HCT116 (cell line): ENCODE data around the gene TOX3. TPM values are rescaled to one million over a fixed set of nuclear protein-coding genes. Genes with fewer than 3 reads are reported as not detected.
A peak's percentile ranks its signal among the peaks of the same experiment; 100 is the strongest.

Source experiments
- ATAC-seq: fragments of 200-7000 bp; cut with Tn5 transposase; 2 replicates; pipeline ENCODE4 v1.9.1; 2020; ENCODE audit warnings: mild to moderate bottlenecking, moderate library complexity
- Bru-seq: library from RNA; stranded (reverse); fragments of 400-500 nt; gene quantifications from one replicate; lab custom pipeline; 2021; lab: Mats Ljungman, UMichigan
- BruChase-seq, 2 experiments: library from RNA; stranded (reverse); fragments of 400-500 nt; gene quantifications; one replicate each; lab custom pipeline; 2021; lab: Mats Ljungman, UMichigan
- BruUV-seq: library from RNA; stranded (reverse); fragments of 400-500 nt; replicated peaks from 2 replicates; lab custom pipeline; 2021; lab: Mats Ljungman, UMichigan
- CTCF ChIA-PET: fragments of 300-600 bp; sonication (Branson Sonifier 250); formaldehyde crosslinking; loops from one replicate; lab custom pipeline; 2021; ENCODE audit warnings: antibody characterized with exemption; lab: Charles Lee
- POLR2A ChIA-PET: fragments of 300-600, 350-600 bp; sonication (Branson Sonifier 250); formaldehyde crosslinking; loops from one replicate; lab custom pipeline; 2021; ENCODE audit warnings: antibody characterized with exemption; lab: Charles Lee
- RAD21 ChIA-PET, 2 experiments: fragments of 300-600 bp; sonication (Branson Sonifier 250); formaldehyde crosslinking; loops; one replicate each; lab custom pipeline; 2023; ENCODE audit warnings: low total read pairs in 2 of 2; ENCODE audit not compliant: uncharacterized antibody in 2 of 2, unreplicated experiment in 2 of 2, low non-redundant PET in 1 of 2; lab: Charles Lee
- DNase-seq: peaks from one replicate; pipeline ENCODE4 v3.0.0-alpha.2; 2010; ENCODE audit warnings: low read depth, low spot score
- H2AFZ ChIP-seq: fragments of 200-600 bp; shearing (Covaris generic), sonication (generic); 2 replicates; pipeline ENCODE4 v1.6.1; 2017; ENCODE audit warnings: low read depth, mixed run types, mixed read lengths, antibody characterized with exemption, low read length; ENCODE audit not compliant: poor library complexity, severe bottlenecking
- H3K27ac ChIP-seq: 2 replicates; pipeline ENCODE4 v1.5.1; 2012; ENCODE audit warnings: low read depth, low read length
- H3K27me3 ChIP-seq: fragments of 200-600 bp; sonication (generic); 2 replicates; pipeline ENCODE4 v1.6.1; 2016; ENCODE audit warnings: mixed run types, low read length, mixed read lengths; ENCODE audit not compliant: insufficient read depth
- H3K36me3 ChIP-seq, 2 experiments: fragments of 200-500 bp in 1 of 2; fragments of 200-600 bp in 1 of 2; sonication (Bioruptor generic) in 1 of 2; sonication (generic) in 1 of 2; 2 replicates each; pipeline versions ENCODE4 v1.5.1 to v1.6.1; 2014 to 2016; ENCODE audit warnings: low read length in 2 of 2, inconsistent platforms in 1 of 2, mixed read lengths in 1 of 2, mixed run types in 1 of 2; ENCODE audit not compliant: insufficient read depth in 2 of 2, control insufficient read depth in 1 of 2
- H3K4me1 ChIP-seq, 2 experiments: fragments of 200-600 bp in 1 of 2; sonication (generic) in 1 of 2; 2 replicates each; pipeline versions ENCODE4 v1.5.1 to v1.6.1; 2012 to 2017; ENCODE audit warnings: low read length in 2 of 2, inconsistent platforms in 1 of 2, mild to moderate bottlenecking in 1 of 2, mixed read lengths in 1 of 2, mixed run types in 1 of 2, moderate library complexity in 1 of 2; ENCODE audit not compliant: insufficient read depth in 2 of 2, control insufficient read depth in 1 of 2
- H3K4me2 ChIP-seq: fragments of 200-600 bp; sonication (generic); 2 replicates; pipeline ENCODE4 v1.6.1; 2017; ENCODE audit warnings: mixed run types, low read length, mixed read lengths
- H3K4me3 ChIP-seq, 2 experiments: fragments of 200-600 bp in 1 of 2; sonication (generic) in 1 of 2; replicated peaks in 1 of 2; 2 replicates each; pipeline ENCODE4 v1.5.1; 2011 to 2016; ENCODE audit warnings: low read length in 2 of 2, control low read depth in 1 of 2, low read depth in 1 of 2, mild to moderate bottlenecking in 1 of 2, mixed read lengths in 1 of 2, mixed run types in 1 of 2
- H3K79me2 ChIP-seq: fragments of 200-600 bp; sonication (generic); 2 replicates; pipeline ENCODE4 v1.6.1; 2017; ENCODE audit warnings: mild to moderate bottlenecking, mixed run types, low read length, moderate library complexity, mixed read lengths; ENCODE audit not compliant: insufficient read depth
- H3K9ac ChIP-seq: fragments of 200-600 bp; sonication (generic); 2 replicates; pipeline ENCODE4 v1.6.1; 2016; ENCODE audit warnings: low read length, mixed read lengths
- H3K9me2 ChIP-seq: fragments of 200-600 bp; sonication (generic), shearing (Covaris generic); 2 replicates; pipeline ENCODE4 v1.6.1; 2017; ENCODE audit warnings: mixed run types, mild to moderate bottlenecking, moderate library complexity; ENCODE audit not compliant: insufficient read depth
- H3K9me3 ChIP-seq, 2 experiments: fragments of 200-500 bp in 1 of 2; fragments of 200-600 bp in 1 of 2; sonication (Bioruptor generic) in 1 of 2; sonication (generic) in 1 of 2; 2 replicates each; pipeline ENCODE4 v1.6.1; 2014 to 2017; ENCODE audit warnings: low read length in 2 of 2, mixed read lengths in 2 of 2, inconsistent platforms in 1 of 2, low read depth in 1 of 2, mild to moderate bottlenecking in 1 of 2, mixed run types in 1 of 2, moderate library complexity in 1 of 2; ENCODE audit not compliant: control insufficient read depth in 1 of 2, insufficient read depth in 1 of 2
- H4K20me1 ChIP-seq: fragments of 200-600 bp; sonication (generic), shearing (Covaris generic); 2 replicates; pipeline ENCODE4 v1.6.1; 2017; ENCODE audit warnings: mixed run types, mild to moderate bottlenecking, moderate library complexity; ENCODE audit not compliant: insufficient read depth
- ATF3 ChIP-seq: IDR thresholded peaks from 2 replicates; pipeline ENCODE4 v1.6.1; 2012
- CEBPB ChIP-seq: IDR thresholded peaks from 2 replicates; pipeline ENCODE4 v1.6.1; 2012; ENCODE audit warnings: low read depth
- ELF1 ChIP-seq: IDR thresholded peaks from 2 replicates; pipeline ENCODE4 v1.6.1; 2012; ENCODE audit warnings: low read depth, borderline replicate concordance
- EZH2 ChIP-seq: fragments of 200-600 bp; sonication (generic); IDR thresholded peaks from 2 replicates; pipeline ENCODE4 v1.6.1; 2017; ENCODE audit warnings: antibody characterized with exemption, mixed run types
- POLR2A ChIP-seq: IDR thresholded peaks from 2 replicates; pipeline ENCODE4 v1.7.0; 2011; ENCODE audit warnings: borderline replicate concordance; ENCODE audit not compliant: insufficient read depth, insufficient read length; ENCODE audit errors: extremely low read depth
- SP1 ChIP-seq: IDR thresholded peaks from 2 replicates; pipeline ENCODE4 v1.6.1; 2012; ENCODE audit warnings: low read depth
- SRF ChIP-seq: IDR thresholded peaks from 2 replicates; pipeline ENCODE4 v1.6.1; 2012; ENCODE audit warnings: low read depth
- YY1 ChIP-seq: IDR thresholded peaks from 2 replicates; pipeline ENCODE4 v1.6.1; 2011; ENCODE audit warnings: low read length, low read depth, moderate library complexity, mild to moderate bottlenecking; ENCODE audit not compliant: insufficient replicate concordance; ENCODE audit errors: extremely low read depth
- ZNF274 ChIP-seq: fragments of 200-500 bp; sonication (Bioruptor generic); IDR thresholded peaks from 2 replicates; pipeline ENCODE4 v1.6.1; 2014; ENCODE audit warnings: mild to moderate bottlenecking, low read depth, low read length, inconsistent platforms
- intact Hi-C: fragments of 100-400 bp; cut with micrococcal nuclease; formaldehyde crosslinking; loops from 2 replicates; pipeline ENCODE4 v1.10.0; 2022
- long read RNA-seq: library from polyadenylated mRNA; unstranded; transcript quantifications from one replicate; pipeline ENCODE4 v2.0.0, GENCODE V29; 2021; ENCODE audit not compliant: unreplicated experiment
- polyA plus RNA-seq: library from polyadenylated mRNA; unstranded; fragments of >200 nt; gene quantifications from 2 replicates; pipeline ENCODE4 v1.2.1, GENCODE V29; 2012; ENCODE audit warnings: missing spikeins
- total RNA-seq: library from RNA; stranded (reverse); gene quantifications from one replicate; pipeline ENCODE4 v1.2.1, GENCODE V29; 2021; ENCODE audit not compliant: unreplicated experiment
- TF ChIP-seq, protein P1 (sequence below): IDR thresholded peaks from 2 replicates; pipeline ENCODE4 v1.6.1; 2012
- TF ChIP-seq, protein P2 (sequence below): IDR thresholded peaks from 2 replicates; pipeline ENCODE4 v1.6.1; 2011; ENCODE audit warnings: mild to moderate bottlenecking, low read length, moderate library complexity; ENCODE audit not compliant: insufficient replicate concordance; ENCODE audit errors: extremely low read depth

Gene TOX3
- total RNA-seq, result not detected
- polyA plus RNA-seq, result not detected in 2 replicates
- Bru-seq, nascent RNA, result percentile 6 among the genes with signal in this experiment
- BruChase-seq, experiment 1, labeled RNA remaining after a 6-hour chase, result percentile 3 among the genes with signal in this experiment
- BruChase-seq, experiment 2, labeled RNA remaining after a 2-hour chase, result percentile 5 among the genes with signal in this experiment
- long read RNA-seq, result 0 reads

- H3K4me1 ChIP-seq, result no peaks in the 10 kb centered on the region
- H3K4me2 ChIP-seq, result no peak within 1 kb of the TSS
- H3K79me2 ChIP-seq, result no peaks in the 10 kb centered on the region
- ChIA-PET POLR2A (no interaction called here), CTCF (no interaction called here), RAD21 (no interaction called here)
- ATAC-seq, result no peak
- no peak within 1 kb of the TSS for H2AFZ ChIP-seq
- no peak within 1 kb of the TSS for H3K9ac ChIP-seq
- no peaks in the 10 kb centered on the region for H4K20me1 ChIP-seq
- BruUV-seq, result no TSS peak
- H3K36me3 ChIP-seq, result no peaks in the 10 kb centered on the region
- no peak for TF ChIP-seq CEBPB
- TF ChIP-seq SRF, result no peak
- no peak for TF ChIP-seq ZNF274
- no peaks in the 10 kb centered on the region for H3K9me2 ChIP-seq
- H3K27me3 ChIP-seq, result no peaks in the 10 kb centered on the region
- intact Hi-C loops, result no loop called here
- H3K9me3 ChIP-seq, result no peaks in the 10 kb centered on the region
- H3K27ac ChIP-seq, result no peak within 1 kb of the TSS
- no peak within 1 kb of the TSS for H3K4me3 ChIP-seq
- DNase-seq, result no peak
These were observed at the start of gene TOX3 for GRCh38 chr16:52547004-52547833. TOX3 (minus strand) TSS chr16:52547143; CDS start chr16:52546723, 420 bp downstream.

DNA sequence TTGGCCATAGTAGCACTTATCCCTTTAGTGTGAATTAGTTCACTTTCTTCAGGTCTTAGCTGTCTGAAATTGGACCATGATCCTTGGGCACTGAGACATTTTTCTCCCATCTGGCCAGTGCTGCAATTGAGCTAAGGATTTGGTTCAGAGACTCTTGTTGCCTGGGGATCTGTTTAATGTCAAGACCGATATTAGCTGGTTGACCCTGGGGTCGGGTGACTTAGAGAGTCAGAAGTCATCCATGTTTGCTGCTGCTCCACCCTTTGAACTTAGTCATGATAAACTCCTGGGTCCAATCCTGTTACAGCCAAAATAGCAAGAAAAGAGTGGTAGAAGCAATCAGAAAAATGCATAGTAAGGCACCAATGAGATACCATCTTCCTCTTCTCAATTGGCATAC is 45.8 kb upstream of the TOX3 start:
- ChIA-PET CTCF (no interaction called here), POLR2A (no interaction called here), RAD21 (interaction anchor here in 1 of 2 experiments (0.6 kb wide), 1 partner anchor 523 kb away, joined by 3 read pairs; no protein-coding TSS in a partner anchor)
- H3K4me1 ChIP-seq, result no peaks in the 10 kb centered on the region
- H3K9me3 ChIP-seq, result no peaks in the 10 kb centered on the region
- no peak overlapping the region for H3K9ac ChIP-seq
- no peak overlapping the region for H3K4me3 ChIP-seq
- H2AFZ ChIP-seq, result no peak overlapping the region
- no peak for TF ChIP-seq SRF
- TF ChIP-seq ELF1, result no peak
- TF ChIP-seq, protein P1, sequence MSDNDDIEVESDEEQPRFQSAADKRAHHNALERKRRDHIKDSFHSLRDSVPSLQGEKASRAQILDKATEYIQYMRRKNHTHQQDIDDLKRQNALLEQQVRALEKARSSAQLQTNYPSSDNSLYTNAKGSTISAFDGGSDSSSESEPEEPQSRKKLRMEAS, result no peak
- TF ChIP-seq YY1, result no peak
- no peak for TF ChIP-seq EZH2
- TF ChIP-seq, protein P2, sequence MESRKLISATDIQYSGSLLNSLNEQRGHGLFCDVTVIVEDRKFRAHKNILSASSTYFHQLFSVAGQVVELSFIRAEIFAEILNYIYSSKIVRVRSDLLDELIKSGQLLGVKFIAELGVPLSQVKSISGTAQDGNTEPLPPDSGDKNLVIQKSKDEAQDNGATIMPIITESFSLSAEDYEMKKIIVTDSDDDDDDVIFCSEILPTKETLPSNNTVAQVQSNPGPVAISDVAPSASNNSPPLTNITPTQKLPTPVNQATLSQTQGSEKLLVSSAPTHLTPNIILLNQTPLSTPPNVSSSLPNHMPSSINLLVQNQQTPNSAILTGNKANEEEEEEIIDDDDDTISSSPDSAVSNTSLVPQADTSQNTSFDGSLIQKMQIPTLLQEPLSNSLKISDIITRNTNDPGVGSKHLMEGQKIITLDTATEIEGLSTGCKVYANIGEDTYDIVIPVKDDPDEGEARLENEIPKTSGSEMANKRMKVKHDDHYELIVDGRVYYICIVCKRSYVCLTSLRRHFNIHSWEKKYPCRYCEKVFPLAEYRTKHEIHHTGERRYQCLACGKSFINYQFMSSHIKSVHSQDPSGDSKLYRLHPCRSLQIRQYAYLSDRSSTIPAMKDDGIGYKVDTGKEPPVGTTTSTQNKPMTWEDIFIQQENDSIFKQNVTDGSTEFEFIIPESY, result no peak
- TF ChIP-seq POLR2A, result no peak
- TF ChIP-seq CEBPB, result no peak
- TF ChIP-seq ATF3, result no peak
- TF ChIP-seq SP1, result no peak
- H4K20me1 ChIP-seq, result no peaks in the 10 kb centered on the region
- H3K36me3 ChIP-seq, result no peaks in the 10 kb centered on the region
- H3K4me2 ChIP-seq, result no peak overlapping the region
- no TSS peak for BruUV-seq
- DNase-seq (no peak), ATAC-seq (no peak)
- H3K9me2 ChIP-seq, result no peaks in the 10 kb centered on the region
- H3K79me2 ChIP-seq, result no peaks in the 10 kb centered on the region
- no peak overlapping the region for H3K27ac ChIP-seq
- intact Hi-C loops, result no loop called here
- no peaks in the 10 kb centered on the region for H3K27me3 ChIP-seq
